Suprapubic skin (tissue), 4 donors: ENCODE results near the gene CELSR1. TPM values are rescaled to one million over a fixed set of nuclear protein-coding genes. Genes with fewer than 3 reads are reported as not detected.
"Not testable (repeated sequence)": the region's sequence is repeated elsewhere in the genome, so short reads cannot be mapped to it uniquely, and the experiment has no call there.

Source experiments
- DNase-seq, 2 donors: peaks; one replicate each; pipeline ENCODE4 v3.0.0-alpha.2; 2019; ENCODE audit warnings: low spot score in 2 of 2
- H3K27ac ChIP-seq: fragments of 200-600 bp; sonication (generic); one replicate; pipeline ENCODE4 v1.5.1; 2019
- H3K27me3 ChIP-seq: fragments of 200-600 bp; sonication (generic); one replicate; pipeline ENCODE4 v1.5.1; 2019
- H3K36me3 ChIP-seq: fragments of 200-600 bp; sonication (generic); one replicate; pipeline ENCODE4 v1.5.1; 2019
- H3K4me1 ChIP-seq: fragments of 200-600 bp; sonication (generic); one replicate; pipeline ENCODE4 v1.5.1; 2019
- H3K4me3 ChIP-seq: fragments of 200-600 bp; sonication (generic); one replicate; pipeline ENCODE4 v1.5.1; 2019; ENCODE audit warnings: mild to moderate bottlenecking
- H3K9me3 ChIP-seq: fragments of 200-600 bp; sonication (generic); one replicate; pipeline ENCODE4 v1.5.1; 2019
- EP300 ChIP-seq: sonication (generic); formaldehyde crosslinking; IDR thresholded peaks from one replicate; pipeline ENCODE4 v1.6.1; 2017; ENCODE audit warnings: antibody characterized with exemption
- POLR2A ChIP-seq, 2 donors: fragments of 450-650 bp; IDR thresholded peaks; one replicate each; pipeline ENCODE4 v1.6.1; 2017; ENCODE audit warnings: antibody characterized with exemption in 2 of 2, mild to moderate bottlenecking in 2 of 2, moderate library complexity in 2 of 2
- POLR2AphosphoS5 ChIP-seq, 3 donors: sonication (generic); formaldehyde crosslinking; IDR thresholded peaks; one replicate each; pipeline ENCODE4 v1.6.1; 2017; ENCODE audit warnings: antibody characterized with exemption in 3 of 3
- WGBS: methylation state at CpG from one replicate; pipeline ENCODE4 v1.1.5; 2018; 5-methylcytosine and 5-hydroxymethylcytosine counted together
- total RNA-seq, 4 donors: library from RNA; depleted of rRNA; stranded (reverse); fragments of >200 nt; gene quantifications; one replicate each; pipeline ENCODE4 v1.1.0, GENCODE V29; 2016
- TF ChIP-seq, protein P1 (sequence below), 2 donors: fragments of 200-600 bp in 1 of 2; fragments of 450-650 bp in 1 of 2; sonication (generic) in 1 of 2; IDR thresholded peaks; one replicate each; pipeline ENCODE4 v1.5.1; 2016 to 2019; ENCODE audit warnings: antibody characterized with exemption in 2 of 2, mild to moderate bottlenecking in 1 of 2, moderate library complexity in 1 of 2

The CELSR1 gene
- total RNA-seq, 4 donors from 2014 or later = 75.6 to 102 (median 77.5) TPM

DNA sequence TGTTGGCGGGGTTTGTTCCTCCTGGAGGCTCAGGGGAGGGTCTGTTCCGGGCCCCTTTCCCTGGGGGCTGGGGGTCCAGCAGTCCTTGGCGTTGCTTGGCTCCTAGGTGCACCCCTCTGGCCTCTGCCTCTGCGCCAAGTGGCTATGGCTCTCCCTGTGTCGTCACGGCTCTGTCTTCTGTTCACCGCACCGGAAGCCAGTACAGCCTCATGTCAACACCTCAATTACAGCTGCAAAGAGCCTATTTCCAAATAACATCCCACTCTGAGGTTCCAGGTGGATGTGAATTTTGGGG is 64.8 kb downstream of the CELSR1 start:
- H3K27ac ChIP-seq = no peak overlapping the region
- WGBS = 89% methylated on average over 8 of the region's 8 CpGs
- H3K4me3 ChIP-seq = no peak overlapping the region
- no peaks in the 10 kb centered on the region for H3K27me3 ChIP-seq
- peaks cover 14% of the 10 kb centered on the region for H3K4me1 ChIP-seq
- no peaks in the 10 kb centered on the region for H3K36me3 ChIP-seq
- TF ChIP-seq, protein P1, sequence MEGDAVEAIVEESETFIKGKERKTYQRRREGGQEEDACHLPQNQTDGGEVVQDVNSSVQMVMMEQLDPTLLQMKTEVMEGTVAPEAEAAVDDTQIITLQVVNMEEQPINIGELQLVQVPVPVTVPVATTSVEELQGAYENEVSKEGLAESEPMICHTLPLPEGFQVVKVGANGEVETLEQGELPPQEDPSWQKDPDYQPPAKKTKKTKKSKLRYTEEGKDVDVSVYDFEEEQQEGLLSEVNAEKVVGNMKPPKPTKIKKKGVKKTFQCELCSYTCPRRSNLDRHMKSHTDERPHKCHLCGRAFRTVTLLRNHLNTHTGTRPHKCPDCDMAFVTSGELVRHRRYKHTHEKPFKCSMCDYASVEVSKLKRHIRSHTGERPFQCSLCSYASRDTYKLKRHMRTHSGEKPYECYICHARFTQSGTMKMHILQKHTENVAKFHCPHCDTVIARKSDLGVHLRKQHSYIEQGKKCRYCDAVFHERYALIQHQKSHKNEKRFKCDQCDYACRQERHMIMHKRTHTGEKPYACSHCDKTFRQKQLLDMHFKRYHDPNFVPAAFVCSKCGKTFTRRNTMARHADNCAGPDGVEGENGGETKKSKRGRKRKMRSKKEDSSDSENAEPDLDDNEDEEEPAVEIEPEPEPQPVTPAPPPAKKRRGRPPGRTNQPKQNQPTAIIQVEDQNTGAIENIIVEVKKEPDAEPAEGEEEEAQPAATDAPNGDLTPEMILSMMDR (IDR thresholded peaks at IDR 0.05) = no peak
- TF ChIP-seq POLR2AphosphoS5 (IDR thresholded peaks at IDR 0.05) (no peak), EP300 (no peak), POLR2A (IDR thresholded peaks at IDR 0.05) (no peak)
- H3K9me3 ChIP-seq = no peaks in the 10 kb centered on the region
- no peak for DNase-seq

DNA sequence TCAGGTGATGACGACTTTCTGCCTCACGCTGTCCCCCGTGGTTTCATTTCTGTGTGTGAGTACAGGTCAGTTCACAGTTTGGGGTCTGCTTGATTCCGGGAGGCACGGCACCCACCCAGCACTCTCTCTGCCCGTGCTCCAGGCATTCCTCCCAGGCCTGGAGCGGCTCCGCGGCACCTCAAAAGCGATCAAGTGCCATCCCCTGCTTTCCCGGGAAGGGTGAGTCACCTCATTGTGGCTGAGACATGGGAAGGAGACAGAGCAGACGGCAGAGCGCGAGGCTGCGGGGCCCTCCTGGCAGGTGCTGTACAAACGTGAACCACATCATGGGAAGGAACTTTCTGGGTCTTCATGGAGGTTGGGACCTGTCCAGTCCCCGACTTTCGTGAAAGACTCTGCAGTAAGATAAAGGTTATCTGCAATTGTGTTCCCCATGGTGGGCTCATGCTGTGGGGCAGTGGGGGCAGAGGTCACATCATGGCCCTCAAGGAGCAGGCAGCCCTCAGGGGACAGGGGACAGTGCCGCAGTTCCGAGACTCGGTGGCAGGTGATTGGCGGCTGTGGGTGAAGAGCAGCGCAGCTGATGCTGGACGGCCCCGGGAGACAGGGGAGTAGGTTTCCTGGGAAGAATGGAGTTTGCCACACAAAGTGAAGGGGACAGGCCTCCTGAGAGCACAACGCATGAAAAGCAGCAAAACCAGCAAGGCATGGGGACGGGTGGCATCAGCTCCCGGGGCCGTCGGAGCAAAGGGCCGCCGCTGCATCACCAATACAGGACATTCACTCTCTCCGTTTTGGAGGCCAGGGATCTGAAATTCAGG is 65.3 kb downstream of the CELSR1 start:
- no peaks in the 10 kb centered on the region for H3K36me3 ChIP-seq
- TF ChIP-seq POLR2A (IDR thresholded peaks at IDR 0.05) (no peak), EP300 (no peak), POLR2AphosphoS5 (IDR thresholded peaks at IDR 0.05) (no peak)
- TF ChIP-seq, protein P1 (IDR thresholded peaks at IDR 0.05) = no peak
- 73% methylated on average over 31 of the region's 33 CpGs for WGBS
- DNase-seq = no peak
- H3K9me3 ChIP-seq = no peaks in the 10 kb centered on the region
- peaks cover 14% of the 10 kb centered on the region for H3K4me1 ChIP-seq
- H3K27ac ChIP-seq = no peak overlapping the region
- H3K4me3 ChIP-seq = no peak overlapping the region
- H3K27me3 ChIP-seq = no peaks in the 10 kb centered on the region

DNA sequence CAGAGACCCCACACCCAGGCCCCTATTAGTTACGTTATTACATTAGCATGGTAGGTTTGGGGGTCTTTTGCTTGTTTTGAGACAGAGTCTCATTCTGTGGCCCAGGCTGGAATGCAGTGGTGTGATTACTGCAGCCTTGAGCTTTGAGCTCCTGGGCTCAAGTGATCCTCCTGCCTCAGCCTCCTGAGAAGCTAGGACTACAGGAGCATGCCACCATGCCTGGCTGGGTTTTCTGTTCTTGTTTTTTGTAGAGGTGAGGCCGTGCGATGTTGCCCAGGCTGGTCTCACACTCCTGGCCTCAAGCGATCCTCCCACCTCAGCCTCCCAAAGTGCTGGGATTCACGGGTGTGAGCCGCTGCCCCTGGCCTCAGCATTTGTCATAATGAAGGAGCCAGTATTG is 66.1 kb downstream of the CELSR1 start:
- H3K27ac ChIP-seq, H3K36me3 ChIP-seq, DNase-seq, H3K9me3 ChIP-seq, H3K4me3 ChIP-seq, H3K27me3 ChIP-seq: not testable (repeated sequence)
- peaks cover 19% of the 10 kb centered on the region for H3K4me1 ChIP-seq
- WGBS = 83% methylated on average over 6 of the region's 6 CpGs

DNA sequence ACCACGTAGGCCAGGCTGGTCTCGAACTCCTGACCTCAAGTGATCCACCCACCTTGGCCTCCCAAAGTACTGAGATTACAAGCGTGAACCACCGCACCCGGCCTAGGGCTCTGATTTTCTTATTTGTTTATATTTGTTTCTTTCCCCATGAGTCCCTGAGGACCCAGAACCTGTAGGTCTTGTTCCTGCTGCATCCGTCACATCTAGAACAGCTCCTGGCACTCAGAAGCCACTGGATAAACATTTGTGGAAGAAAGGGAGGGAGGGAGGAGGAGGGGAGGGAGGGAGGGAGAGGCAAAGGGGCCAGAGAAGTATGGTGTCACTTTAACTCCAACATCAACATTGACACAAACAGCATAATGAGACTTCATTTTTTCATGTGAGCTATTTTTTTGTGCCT is 67.7 kb downstream of the CELSR1 start:
- Histone ChIP-seq H3K27ac (no peak overlapping the region), H3K4me3 (no peak overlapping the region), H3K4me1 (peaks cover 15% of the 10 kb centered on the region), H3K9me3 (no peaks in the 10 kb centered on the region), H3K36me3 (no peaks in the 10 kb centered on the region), H3K27me3 (no peaks in the 10 kb centered on the region)
- DNase-seq = no peak
- 44% methylated on average over 6 of the region's 6 CpGs for WGBS
- TF ChIP-seq POLR2A (IDR thresholded peaks at IDR 0.05) (no peak), POLR2AphosphoS5 (IDR thresholded peaks at IDR 0.05) (no peak), EP300 (no peak)
- TF ChIP-seq, protein P1 (IDR thresholded peaks at IDR 0.05) = no peak

DNA sequence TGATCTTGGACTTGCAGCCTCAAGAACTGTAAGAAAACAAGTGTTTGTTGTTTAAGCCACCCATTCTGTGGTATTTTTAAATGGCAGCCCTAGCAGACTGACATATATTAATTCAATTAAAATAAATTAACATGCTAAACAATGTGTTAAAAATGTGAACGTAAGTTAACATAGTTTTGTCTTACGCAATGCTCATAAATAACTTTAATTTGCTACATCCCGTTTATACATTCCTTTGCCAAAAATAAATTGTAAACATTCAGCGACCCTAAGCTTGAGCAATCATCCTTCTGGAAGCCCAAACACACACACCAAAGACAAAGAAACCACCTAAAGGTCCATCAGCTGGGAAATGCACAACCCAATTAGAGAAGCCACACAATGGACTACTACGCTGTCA is 70.4 kb downstream of the CELSR1 start:
- 41% methylated on average over 5 of the region's 5 CpGs for WGBS
- H3K27ac ChIP-seq = no peak overlapping the region

More for the DNA sequence above, 70.4 kb downstream of the CELSR1 start:
- TF ChIP-seq, protein P1 (IDR thresholded peaks at IDR 0.05) = no peak
- TF ChIP-seq POLR2A (IDR thresholded peaks at IDR 0.05) = no peak
- TF ChIP-seq EP300 = no peak
- no peak for TF ChIP-seq POLR2AphosphoS5 (IDR thresholded peaks at IDR 0.05)
- Histone ChIP-seq H3K27me3 (no peaks in the 10 kb centered on the region), H3K9me3 (no peaks in the 10 kb centered on the region), H3K4me1 (peaks cover 13% of the 10 kb centered on the region), H3K4me3 (no peak overlapping the region), H3K36me3 (no peaks in the 10 kb centered on the region)
- DNase-seq = no peak
